HG03520 (cell line): ENCODE results near the gene WDFY3.

Source experiments
- ATAC-seq: cut with Tn5 transposase; IDR thresholded peaks from one replicate; pipeline ENCODE4 v1.9.1; 2021; ENCODE audit warnings: mild to moderate bottlenecking, moderate library complexity; ENCODE audit not compliant: unreplicated experiment

Gene WDFY3

DNA sequence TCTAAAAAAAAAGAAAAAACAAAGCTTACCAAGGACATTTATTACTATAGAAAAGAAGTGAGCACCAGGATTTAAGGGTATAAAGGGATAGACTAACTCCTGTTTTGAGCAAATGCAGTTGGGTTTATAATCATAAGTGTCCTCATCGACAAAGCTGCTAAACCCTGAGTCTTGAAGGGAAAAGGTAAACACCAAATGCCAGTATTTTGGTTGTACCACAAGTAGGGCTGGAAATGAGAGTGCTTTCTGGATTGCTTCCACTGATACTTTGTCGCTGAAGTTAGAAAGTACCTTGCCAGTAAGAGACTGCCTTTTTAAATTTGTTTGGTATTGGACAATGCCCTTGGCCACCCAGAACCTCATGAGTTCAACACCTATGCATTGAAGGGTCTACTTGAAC lies 53.7 kb downstream of the WDFY3 start:
- no peak for ATAC-seq

GRCh38 chr4:84908876-84909275 lies 57.6 kb downstream of the WDFY3 start:
- ATAC-seq, result no peak

DNA sequence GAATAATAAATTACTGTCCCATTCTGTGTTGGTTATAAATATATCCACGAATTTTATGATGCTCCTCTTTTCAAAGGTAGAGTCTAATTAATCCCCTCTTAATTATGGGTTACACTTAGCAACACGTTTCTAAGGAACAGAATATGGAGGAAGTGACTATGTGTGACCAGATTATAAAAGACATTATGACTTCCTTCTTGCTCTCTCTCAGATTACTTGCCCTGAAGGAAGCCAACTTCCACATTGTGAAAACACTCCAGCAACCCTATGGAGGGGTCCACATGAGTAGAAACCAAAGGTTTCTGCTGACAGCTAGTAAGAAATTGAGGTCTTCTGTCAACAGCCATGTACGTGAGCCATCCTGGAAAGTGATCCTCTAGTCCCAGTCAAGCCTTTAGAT lies 59.3 kb downstream of the WDFY3 start:
- no peak for ATAC-seq

DNA sequence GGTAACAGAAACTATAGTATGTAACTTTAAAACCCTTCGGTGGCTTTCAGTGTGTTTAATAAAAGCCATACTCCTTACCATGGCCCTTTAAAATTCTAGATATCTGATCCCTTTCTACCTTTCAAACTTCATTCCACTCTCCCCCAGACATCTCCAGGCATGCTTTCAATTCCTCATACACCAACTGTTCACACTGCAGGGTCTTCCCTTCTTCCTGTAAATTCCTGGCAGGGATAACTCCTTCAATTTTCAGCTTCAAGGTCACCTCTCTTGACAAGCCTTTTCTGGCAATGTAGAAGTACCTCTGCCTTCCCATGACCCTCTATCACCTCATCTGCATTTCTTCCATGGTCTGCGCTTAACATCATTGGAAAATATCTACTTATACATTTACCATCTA lies 60.8 kb downstream of the WDFY3 start:
- ATAC-seq, result no peak

GRCh38 chr4:84901740-84902281 lies 64.7 kb downstream of the WDFY3 start:
- ATAC-seq, result no peak

DNA sequence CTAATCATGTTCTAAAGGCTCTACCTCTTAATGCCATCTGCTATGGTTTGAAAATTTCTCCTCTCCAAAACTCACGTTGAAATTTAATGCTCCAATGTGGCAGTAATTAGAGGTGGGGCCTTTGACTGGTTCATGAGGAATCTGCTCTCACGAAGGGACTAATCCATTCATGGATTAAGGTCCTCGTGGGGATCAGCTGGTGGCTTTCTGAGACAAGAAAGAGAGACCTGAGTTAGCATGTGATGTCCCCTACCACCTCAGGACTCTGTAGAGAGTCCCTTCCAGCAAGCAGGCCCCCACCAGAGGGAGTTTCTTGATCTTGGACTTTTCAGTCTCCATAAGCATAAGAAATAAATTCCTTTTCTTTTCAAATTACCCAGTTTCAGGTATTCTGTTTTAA lies 65.3 kb downstream of the WDFY3 start:
- ATAC-seq, result no peak

DNA sequence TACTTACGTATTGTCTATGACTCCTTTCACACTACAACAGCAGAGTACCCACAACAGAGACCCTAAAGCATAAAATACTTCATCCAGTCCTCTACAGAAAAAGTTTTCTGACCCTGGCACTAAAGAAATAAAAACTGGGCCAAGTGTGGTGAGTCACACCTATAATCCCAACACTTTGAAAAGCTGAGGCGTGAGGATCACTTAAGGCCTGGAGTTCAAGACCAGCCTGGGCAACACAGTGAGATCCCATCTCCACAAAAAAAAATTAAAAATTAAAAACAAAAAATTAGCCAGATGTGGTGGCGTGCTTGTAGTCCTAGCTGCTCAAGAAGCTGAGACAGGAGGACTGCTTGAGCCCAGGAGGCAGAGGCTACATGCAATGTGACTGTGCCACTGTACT lies 66.9 kb downstream of the WDFY3 start:
- ATAC-seq, result no peak

DNA sequence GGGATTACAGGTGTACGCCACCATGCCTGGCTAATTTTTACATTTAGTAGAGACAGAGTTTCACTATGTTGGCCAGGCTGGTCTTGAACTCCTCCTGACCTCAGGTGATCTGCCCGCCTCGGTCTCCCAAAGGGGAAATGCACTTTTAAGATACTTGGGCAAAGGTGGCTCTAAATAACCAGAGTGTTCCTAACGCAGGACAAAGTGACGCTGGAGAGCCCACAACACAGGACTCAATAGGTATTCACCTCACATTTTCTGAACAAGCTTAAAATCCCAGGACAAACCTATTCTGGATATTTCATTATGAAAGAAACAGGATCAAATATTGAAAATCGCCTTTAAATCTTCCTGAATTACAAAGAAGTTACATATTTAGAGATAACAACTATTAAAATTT lies 69.0 kb downstream of the WDFY3 start:
- no peak for ATAC-seq

DNA sequence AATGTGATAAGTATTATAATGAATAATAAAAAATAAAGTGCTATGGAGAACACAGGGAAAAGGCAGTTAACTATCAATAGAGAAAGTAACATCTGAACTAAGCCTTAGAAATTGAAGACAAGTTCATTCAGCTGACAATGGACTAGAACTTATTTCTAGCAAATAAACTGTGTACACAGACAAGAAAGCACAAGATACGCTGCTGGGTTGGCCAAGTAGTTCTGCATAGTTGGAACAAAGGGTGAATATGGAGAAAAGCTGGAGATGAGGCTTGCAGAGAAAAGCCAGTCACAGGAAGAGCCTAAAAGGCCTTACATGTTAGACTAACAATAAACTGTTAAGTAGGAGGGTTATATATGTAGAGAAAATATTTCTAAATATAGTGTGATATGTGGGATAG lies 71.2 kb downstream of the WDFY3 start:
- ATAC-seq, result no peak

DNA sequence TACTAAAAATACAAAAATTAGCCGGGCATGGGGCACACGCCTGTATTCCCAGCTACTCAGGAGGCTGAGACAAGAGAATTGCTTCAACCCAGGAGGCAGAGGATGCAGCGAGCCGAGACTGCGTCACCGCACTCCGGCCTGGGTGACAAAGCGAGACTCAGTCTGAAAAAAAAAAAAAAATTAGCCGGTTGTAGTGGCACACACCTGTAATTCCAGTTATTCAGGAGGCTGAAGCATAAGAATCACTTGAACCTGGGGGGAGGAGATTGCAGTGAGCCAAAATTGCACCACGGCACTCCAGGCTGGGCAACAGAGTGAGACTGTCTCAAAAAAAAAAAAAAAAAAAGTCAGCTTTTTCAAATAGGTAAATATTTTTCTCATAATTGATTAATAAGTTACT lies 71.9 kb downstream of the WDFY3 start:
- ATAC-seq, result no peak

GRCh38 chr4:84892950-84893349 lies 73.5 kb downstream of the WDFY3 start:
- no peak for ATAC-seq

- ATAC-seq, result no peak
Observed at GRCh38 chr4:84887824-84888223, 78.7 kb downstream of the WDFY3 start.

DNA sequence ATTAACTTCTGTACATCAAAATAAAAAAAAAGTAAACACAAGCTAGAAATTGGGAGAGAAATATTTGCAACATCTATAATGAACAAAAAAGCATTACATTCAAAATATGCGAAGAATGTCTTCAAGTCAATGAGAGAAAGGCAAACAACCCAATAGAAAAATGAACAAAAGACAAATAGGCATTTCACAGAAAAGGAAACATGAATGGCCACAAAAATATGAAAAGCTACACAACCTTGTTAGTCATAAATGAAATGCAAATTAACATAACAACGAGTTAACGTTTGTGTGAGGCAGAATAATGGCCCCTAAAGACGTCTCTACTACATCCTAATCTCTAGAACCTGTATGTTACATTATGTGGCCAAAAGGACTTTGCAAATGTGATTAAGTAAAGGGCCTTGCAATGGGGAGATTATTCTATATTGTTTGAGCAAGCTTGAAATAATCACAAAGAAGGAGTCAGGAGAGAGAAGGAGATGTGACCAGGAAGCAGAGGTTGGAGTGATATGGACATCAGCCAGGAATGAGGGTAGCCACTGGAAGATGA lies 86.8 kb downstream of the WDFY3 start:
- ATAC-seq, result no peak

- ATAC-seq, result no peak
Observed at GRCh38 chr4:84878546-84878945, 87.9 kb downstream of the WDFY3 start.

GRCh38 chr4:84878090-84878489 lies 88.4 kb downstream of the WDFY3 start:
- no peak for ATAC-seq

DNA sequence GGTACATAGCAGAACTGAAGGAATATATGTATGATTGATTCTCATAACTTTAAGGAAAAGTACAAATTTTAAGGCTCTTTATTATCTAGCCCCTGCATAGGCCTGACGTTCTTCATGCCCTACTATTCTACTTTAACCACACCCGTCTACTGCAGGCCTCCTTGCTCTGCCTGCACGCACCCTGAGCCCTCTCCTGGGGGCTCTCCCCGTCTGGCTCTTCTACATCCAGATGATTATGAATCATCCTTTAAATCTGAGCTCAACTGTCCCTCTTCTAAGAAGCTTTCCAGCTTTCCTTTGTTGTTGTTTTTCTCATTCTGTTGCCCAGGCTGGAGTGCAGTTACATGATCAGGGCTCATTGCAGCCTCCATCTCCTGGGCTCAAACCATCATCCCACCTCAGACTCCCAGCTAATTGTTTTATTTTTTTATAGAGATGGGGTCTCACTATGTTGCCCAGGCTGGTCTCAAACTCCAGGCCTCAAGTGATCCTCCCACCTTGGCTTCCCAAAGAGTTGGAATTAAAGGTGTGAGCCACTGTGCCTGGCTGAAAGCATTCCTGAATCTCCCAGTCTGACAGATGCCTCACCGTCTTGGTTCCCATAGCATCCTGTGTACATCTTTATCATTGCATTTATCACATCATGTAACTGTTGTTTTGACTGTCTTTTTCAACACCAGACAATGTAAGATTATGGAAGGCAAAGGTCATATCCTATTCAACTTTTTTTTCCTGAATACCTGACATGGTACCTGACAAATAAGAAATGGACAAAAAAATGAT lies 89.2 kb downstream of the WDFY3 start:
- no peak for ATAC-seq

DNA sequence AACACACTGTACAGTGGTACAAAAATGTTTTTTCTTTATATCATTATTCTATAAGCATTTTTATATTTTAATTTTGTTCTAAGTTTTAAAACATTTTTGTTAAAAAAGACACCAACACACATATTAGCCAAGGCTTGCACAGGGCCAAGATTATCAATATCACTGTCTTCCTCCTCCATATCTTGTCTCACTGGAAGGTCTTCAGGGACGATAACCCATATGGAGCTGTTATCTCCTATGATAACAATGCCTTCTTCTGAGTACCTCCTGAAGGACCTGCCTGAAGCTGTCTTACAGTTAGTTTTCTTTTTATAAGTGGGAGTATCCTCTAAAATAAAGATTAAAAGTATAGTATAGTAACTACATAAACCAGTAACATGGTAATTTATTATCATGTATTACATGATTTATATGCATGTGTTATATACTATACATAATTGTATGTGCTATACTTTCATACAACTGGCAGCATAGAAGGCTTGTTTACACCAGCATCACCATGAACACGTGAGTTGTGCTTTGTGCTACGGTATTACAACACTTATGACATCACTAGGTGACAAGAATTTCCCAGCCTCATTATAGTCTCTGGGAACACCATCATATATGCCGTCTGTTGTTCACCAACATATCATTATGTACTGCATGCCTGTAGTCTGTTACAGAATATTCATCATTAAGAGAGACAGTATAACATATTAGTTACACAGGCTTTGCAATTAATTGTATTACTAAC lies 90.7 kb downstream of the WDFY3 start:
- ATAC-seq, result no peak

DNA sequence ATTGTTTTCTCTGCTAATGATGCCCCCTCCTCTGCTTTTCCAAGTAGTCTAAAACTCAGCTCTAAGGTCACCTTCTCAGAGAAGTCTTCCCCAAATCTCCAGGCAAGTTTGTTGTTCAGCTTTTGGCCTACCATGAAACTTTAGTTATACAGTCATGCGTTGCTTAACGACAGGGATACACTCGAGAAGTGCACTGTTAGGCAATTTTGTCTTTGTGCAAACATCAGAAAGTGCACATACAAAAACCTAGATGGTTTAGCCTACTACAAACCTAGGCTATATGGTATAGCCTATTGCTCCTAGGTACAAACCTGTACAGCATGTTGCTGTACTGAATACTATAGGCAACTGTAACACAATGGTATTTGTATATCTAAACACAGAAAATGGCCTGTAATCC lies 91.9 kb downstream of the WDFY3 start:
- ATAC-seq, result no peak

GRCh38 chr4:84870398-84871163 lies 95.9 kb downstream of the WDFY3 start:
- no peak for ATAC-seq

DNA sequence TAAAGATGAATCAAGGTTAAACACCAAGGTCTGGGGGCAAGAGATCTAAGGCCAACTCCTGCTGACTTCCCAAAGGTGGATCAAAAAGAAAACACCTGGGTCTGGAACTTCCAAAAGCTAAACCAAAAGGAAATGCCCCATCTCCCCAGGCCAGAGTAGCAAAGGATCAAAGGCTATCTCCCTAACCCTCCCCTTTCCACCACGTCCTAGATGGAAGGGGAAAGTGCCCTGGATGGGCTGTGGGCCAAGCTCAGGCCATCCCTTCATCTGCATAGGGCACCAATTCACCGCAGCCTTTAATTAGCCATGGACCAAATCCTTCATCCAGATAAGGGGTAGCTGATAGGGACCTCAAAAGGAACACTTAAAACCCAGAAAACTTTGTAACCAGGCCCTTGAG lies 100.2 kb downstream of the WDFY3 start:
- no peak for ATAC-seq

DNA sequence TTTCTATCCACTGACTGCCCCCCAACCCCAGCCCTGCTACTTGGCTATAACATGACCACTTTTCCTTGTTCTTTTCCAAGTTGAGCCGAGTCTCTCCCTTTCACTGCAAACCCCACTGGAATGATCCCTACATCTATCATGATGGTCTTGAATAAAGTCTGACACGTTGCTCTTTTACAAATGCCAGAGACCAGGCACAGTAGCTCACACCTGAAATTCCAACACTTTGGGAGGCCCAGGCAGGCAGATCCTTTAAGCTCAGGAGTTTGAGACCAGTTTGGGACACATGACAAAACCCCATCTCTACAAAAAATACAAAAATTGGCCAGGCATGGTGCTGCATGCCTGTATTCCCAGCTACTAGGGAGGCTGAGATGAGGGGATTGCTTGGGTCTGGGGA lies 100.9 kb downstream of the WDFY3 start:
- ATAC-seq, result no peak
